SK-N-MC (cell line): Measurements from ENCODE around the gene SLC35D2.

Source experiments
- DNase-seq: peaks from one replicate; pipeline ENCODE4 v3.0.0-alpha.2; 2011; ENCODE audit warnings: low read depth, low spot score
- H3K27ac ChIP-seq: fragments of 200-600 bp; sonication (generic); 2 replicates; pipeline ENCODE4 v1.5.1; 2016; ENCODE audit warnings: mixed run types
- H3K36me3 ChIP-seq: fragments of 200-600 bp; sonication (generic); 2 replicates; pipeline ENCODE4 v1.6.1; 2017; ENCODE audit warnings: antibody characterized with exemption, low read length, mixed read lengths; ENCODE audit not compliant: insufficient read depth
- H3K4me3 ChIP-seq: fragments of 200-600 bp; sonication (generic); 2 replicates; pipeline ENCODE4 v1.5.1; 2016
- H3K9ac ChIP-seq: fragments of 200-600 bp; sonication (generic); 2 replicates; pipeline ENCODE4 v1.8.0; 2017; ENCODE audit warnings: mixed run types, mixed read lengths; ENCODE audit not compliant: insufficient read length
- H3K9me3 ChIP-seq: fragments of 200-600 bp; sonication (generic); 2 replicates; pipeline ENCODE4 v1.6.1; 2017; ENCODE audit warnings: low read depth, mild to moderate bottlenecking, antibody characterized with exemption, low read length, moderate library complexity, mixed read lengths
- EZH2 ChIP-seq: fragments of 200-600 bp; sonication (generic); IDR thresholded peaks from one replicate; pipeline ENCODE4 v1.6.1; 2017; ENCODE audit warnings: antibody characterized with exemption
- FOXP2 ChIP-seq: optimal IDR thresholded peaks from 2 replicates; pipeline ENCODE3; 2011; ENCODE audit warnings: mild to moderate bottlenecking, moderate library complexity; ENCODE audit not compliant: insufficient read depth; ENCODE audit errors: extremely low read length, control extremely low read depth
- POLR2AphosphoS5 ChIP-seq: IDR thresholded peaks from 2 replicates; pipeline ENCODE4 v1.6.1; 2012; ENCODE audit warnings: mild to moderate bottlenecking, low read depth, low read length, borderline replicate concordance

The SLC35D2 gene

DNA sequence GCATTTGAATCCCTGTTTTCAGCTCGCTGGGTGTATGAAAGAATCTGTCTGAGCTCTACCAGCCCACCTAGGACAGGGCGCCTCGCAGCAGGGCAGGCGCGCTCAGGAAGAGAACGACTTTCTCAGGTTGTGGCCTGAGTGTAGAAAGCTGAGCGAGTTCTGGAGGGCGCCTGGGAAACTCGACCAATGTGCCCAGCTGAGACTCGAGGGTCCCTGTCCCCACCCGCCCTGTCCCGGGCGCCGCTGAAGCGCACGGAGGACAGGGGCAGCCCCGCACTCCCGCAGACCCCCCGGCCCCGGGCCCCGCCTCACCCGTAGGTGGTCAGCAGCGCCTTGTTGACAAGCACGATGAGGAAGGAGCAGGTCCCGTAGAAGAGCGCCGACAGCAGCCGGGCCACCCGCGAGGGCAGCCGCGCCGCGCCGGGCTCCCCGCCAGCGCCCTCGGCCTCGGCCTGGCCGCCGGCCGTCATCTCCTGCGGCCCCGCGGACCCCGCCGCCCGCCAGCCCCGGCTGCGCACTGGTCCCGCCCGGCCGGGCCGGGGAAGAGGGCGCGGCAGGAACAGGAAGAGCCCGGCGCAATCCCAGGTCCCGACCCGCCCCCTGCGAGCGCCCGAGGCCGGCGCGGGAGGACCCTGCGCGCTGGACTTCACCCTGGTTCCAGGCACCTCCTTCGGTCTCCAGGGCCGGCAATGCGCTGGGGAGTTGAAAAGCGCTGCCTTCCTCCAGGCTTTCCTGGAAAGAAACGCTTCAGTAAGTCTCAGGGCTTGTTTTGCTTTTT is at the start of gene SLC35D2:
SLC35D2 (minus strand) TSS at position 547 of the 778 bp plus-strand sequence; CDS start at position 470, 77 bp downstream.
- H3K9ac ChIP-seq = no peak within 1 kb of the TSS
- DNase-seq = no peak
- H3K27ac ChIP-seq = no peak within 1 kb of the TSS
- no peak within 1 kb of the TSS for H3K4me3 ChIP-seq
- H3K36me3 ChIP-seq = peaks cover 37% of the 10 kb centered on the region
- H3K9me3 ChIP-seq = no peaks in the 10 kb centered on the region
- TF ChIP-seq POLR2AphosphoS5 = no peak
- no peak for TF ChIP-seq FOXP2
- TF ChIP-seq EZH2 = no peak

DNA sequence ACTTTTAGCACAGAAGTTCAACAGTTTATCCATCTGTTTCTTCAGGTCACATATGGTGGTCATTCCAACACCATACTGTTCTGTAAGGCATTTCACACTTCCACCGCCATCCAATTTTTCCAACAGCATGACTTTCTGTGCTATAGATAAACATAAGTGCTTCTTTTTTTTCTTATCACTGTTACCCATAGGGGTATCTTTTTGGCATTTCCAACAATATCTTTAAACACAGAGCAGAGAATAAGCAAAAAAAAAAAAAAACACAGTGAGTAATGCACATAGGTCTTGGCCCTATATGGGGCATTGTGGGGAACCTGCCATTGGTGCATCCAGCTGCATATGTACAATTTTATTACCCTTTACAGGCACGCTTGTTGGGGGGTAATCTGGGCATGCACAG is 46.9 kb upstream of the SLC35D2 start:
- DNase-seq = no peak
- TF ChIP-seq POLR2AphosphoS5 = no peak
- Histone ChIP-seq H3K27ac (no peak overlapping the region), H3K9me3 (no peaks in the 10 kb centered on the region), H3K36me3 (no peaks in the 10 kb centered on the region), H3K9ac (no peak overlapping the region), H3K4me3 (no peak overlapping the region)

DNA sequence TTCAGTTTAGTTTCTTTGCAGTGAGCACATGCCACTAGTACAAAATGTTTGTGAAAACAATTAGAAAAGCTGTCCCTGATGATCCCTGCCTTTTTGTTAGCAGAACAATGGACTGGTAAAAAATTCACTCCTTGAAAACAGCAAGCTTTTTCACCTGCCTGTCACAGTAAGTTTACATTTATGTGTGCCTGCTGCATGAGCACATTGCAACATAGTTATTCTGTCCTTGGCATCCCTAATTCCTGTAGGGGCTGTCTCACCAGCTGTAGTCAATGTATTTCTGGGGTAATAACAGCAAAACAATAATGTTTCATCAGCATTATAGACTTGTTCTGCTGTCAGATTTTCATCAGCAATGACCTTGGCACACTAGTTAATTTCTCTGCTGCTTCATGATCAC is 46.2 kb upstream of the SLC35D2 start:
- TF ChIP-seq POLR2AphosphoS5 (no peak), FOXP2 (no peak), EZH2 (no peak)
- Histone ChIP-seq H3K27ac (no peak overlapping the region), H3K36me3 (no peaks in the 10 kb centered on the region), H3K9me3 (no peaks in the 10 kb centered on the region), H3K9ac (no peak overlapping the region), H3K4me3 (no peak overlapping the region)
- DNase-seq = no peak

DNA sequence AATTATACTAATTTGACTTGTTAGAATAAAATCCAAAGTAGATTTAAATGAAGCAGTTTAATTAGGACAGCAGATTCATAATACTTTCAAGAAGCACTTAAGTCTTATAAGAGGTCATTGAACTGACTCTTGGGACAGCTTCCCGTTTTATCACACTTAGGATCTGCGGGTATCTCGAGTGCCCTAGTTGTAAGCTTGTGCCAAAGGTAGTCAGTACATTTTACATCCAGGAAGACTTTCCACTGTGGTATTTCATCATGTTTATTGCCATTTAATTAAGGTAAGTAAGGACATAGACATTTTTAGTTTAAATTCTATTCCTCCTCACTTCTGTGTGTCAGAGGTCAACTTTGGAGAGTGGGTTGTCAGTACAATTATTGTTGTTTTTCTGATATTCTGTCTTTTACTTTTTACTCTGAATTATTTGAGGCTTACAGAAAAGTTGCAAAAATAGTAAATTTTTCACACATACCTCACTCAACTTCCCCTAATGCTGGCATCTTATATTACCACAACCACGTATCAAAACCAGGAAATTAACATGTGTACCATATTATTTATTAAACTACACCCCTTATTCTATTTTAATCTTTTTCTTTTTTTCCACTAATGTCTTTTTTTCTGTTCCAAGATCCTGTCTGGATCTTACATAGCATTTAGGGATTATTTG is 42.1 kb upstream of the SLC35D2 start:
- Histone ChIP-seq H3K27ac (no peak overlapping the region), H3K9me3 (no peaks in the 10 kb centered on the region), H3K4me3 (no peak overlapping the region), H3K9ac (no peak overlapping the region), H3K36me3 (no peaks in the 10 kb centered on the region)
- DNase-seq = no peak
- TF ChIP-seq EZH2 = no peak
- TF ChIP-seq FOXP2 = no peak
- no peak for TF ChIP-seq POLR2AphosphoS5

DNA sequence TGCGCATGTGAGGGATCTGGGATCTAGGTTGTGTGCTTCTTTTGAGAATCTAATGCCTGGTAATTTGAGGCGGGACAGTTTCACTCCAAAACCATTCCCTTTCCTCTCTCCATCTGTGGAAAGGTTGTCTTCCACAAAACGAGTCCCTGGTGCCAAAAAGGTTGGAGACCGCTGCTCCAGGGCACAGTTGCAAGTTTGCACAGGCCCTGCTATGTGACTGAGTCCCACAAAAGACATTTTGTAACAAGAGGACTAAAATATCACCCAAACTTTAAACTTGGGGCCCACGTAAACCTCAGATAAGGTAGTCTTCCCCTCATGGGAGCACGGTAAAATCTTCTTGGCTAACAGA is 40.5 kb upstream of the SLC35D2 start:
- no peak overlapping the region for H3K9ac ChIP-seq
- DNase-seq = no peak
- TF ChIP-seq POLR2AphosphoS5 = no peak
- TF ChIP-seq EZH2 = no peak
- no peak for TF ChIP-seq FOXP2
- no peaks in the 10 kb centered on the region for H3K36me3 ChIP-seq
- H3K27ac ChIP-seq = 0 out of 2 replicates have a peak overlapping the region, but pooled peaks have one; percentile 13
- no peak overlapping the region for H3K4me3 ChIP-seq
- no peaks in the 10 kb centered on the region for H3K9me3 ChIP-seq

DNA sequence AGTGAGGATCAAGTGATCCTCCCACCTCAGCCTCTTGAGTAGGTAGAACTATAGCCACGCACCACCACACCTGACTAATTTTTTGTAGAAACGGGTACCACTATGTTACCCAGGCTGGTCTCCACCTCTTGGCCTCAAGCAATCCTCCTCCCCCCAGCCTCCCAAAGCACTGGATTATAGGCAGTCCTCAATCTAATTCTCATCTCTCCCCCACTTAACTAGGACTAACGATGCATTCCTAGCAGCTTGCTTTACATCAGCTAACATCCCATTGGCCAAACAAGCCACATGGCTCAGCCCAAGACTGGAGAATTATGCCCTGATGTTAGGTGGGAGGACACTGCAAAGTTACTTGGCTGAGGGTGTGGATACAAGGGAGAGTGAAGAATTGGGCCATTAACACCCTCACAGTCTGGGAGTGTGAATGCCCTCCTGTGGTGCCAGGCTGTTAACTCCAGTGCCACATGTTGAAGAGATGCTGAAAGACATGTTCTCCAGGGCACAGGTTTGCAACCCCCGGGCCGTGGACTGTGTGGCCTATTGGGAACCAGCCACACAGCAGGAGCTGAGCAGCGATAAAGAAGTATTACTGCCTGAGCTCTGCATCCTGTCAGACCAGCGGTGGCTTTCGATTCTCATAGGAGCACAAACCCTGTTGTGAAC is 39.9 kb upstream of the SLC35D2 start:
- Histone ChIP-seq H3K9me3 (no peaks in the 10 kb centered on the region), H3K36me3 (no peaks in the 10 kb centered on the region), H3K27ac (no peak overlapping the region), H3K4me3 (no peak overlapping the region), H3K9ac (no peak overlapping the region)
- no peak for DNase-seq
- TF ChIP-seq FOXP2 = no peak
- no peak for TF ChIP-seq POLR2AphosphoS5
- no peak for TF ChIP-seq EZH2

DNA sequence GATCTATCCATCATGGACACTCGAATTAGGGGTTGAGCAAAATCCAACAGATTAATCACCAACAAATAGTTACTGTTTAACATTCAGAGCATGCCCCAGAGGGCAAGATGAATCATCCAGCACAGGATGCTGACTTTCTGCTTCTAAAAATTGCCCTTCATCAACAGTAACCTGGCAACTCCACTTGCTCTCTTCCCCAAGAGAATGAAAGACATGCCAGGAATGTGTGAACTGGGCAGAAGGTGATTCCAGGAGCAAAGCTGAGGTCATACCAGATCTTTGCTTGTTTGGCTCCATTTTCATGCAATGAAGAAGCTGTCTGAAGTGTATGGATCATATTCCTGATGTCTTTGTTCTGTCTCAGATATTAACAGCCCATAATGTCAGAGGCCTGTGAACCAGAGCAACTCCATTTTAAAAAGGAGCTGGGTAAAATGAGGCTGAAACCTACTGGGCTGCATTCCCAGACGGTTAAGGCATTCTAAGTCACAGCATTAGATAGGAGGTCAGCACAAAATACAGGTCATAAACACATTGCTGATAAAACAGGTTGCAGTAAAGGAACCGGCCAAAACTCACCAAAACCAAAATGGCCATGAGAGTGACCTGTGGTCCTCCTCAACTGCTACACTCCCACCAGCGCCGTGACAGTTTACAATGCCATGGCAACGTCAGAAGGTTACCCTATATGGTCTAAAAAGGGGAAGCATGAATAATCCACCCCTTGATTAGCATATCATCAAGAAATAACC is 37.1 kb upstream of the SLC35D2 start:
- no peak for DNase-seq
- no peaks in the 10 kb centered on the region for H3K9me3 ChIP-seq
- TF ChIP-seq FOXP2 = no peak
- no peak for TF ChIP-seq EZH2
- TF ChIP-seq POLR2AphosphoS5 = no peak
- H3K9ac ChIP-seq = peak overlapping the region; percentile 87
- H3K4me3 ChIP-seq = peak overlapping the region; percentile 82; the same call in 1 of the 2 replicates
- H3K36me3 ChIP-seq = 0 out of 2 replicates have a peak, but pooled peaks cover 3% of the 10 kb centered on the region
- peak overlapping the region; percentile 89 for H3K27ac ChIP-seq

DNA sequence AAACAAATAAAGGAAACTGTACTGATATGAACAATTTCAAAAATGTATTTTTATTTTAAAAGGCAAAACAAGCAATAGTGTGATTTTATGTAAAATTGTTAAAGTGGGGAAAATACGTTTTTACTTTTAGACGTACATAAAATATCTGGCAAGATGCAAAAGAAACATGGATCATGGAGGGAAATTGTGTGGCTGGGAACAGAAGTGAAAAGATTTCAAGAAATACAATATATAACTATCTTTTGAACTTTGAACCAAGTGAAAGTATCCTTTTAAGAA is 36.1 kb upstream of the SLC35D2 start:
- no peak for TF ChIP-seq FOXP2
- no peak for TF ChIP-seq POLR2AphosphoS5
- TF ChIP-seq EZH2 = no peak
- Histone ChIP-seq H3K9me3 (no peaks in the 10 kb centered on the region), H3K4me3 (peak overlapping the region; percentile 82), H3K9ac (peak overlapping the region; percentile 87), H3K36me3 (0 out of 2 replicates have a peak, but pooled peaks cover 3% of the 10 kb centered on the region), H3K27ac (peak overlapping the region; percentile 89)
- DNase-seq = no peak
